ENCODE results near the gene FAM83C. TPM values are rescaled to one million over a fixed set of nuclear protein-coding genes. Genes with fewer than 3 reads are reported as not detected.

The FAM83C gene
- total RNA-seq: not detected in 2 replicates

GRCh38 chr20:35291654-35292503 is at the start of gene FAM83C:
Gene FAM83C (minus strand): TSS chr20:35292425. CDS start chr20:35292304, 121 bp downstream.
- intact Hi-C loops (cut with micrococcal nuclease): no loop called here

- intact Hi-C loops (cut with micrococcal nuclease): no loop called here
Measured at GRCh38 chr20:35341366-35342028, 49.3 kb upstream of the FAM83C start.

GRCh38 chr20:35340436-35340835 is 48.2 kb upstream of the FAM83C start:
- intact Hi-C loops (cut with micrococcal nuclease): no loop called here

GRCh38 chr20:35339636-35340035 is 47.4 kb upstream of the FAM83C start:
- intact Hi-C loops (cut with micrococcal nuclease): no loop called here

DNA sequence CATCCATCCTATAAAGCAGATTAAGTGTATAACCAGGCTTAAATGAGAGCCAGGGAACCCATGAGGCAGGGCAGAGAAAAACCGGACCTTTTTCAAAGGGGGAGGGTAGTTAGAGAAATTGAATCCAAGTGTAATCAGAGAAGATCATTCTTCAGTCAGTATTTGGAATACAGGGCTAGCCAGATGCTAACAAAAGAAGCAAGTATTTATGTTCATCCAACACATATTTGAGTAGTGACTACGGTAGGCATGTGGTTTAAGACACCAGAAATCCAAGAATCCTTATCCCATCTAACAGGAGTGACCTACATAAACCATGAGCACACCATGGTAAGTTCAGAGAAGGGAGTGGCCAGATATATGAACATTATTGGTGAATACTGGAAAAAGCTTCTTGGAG is 46.8 kb upstream of the FAM83C start:
- intact Hi-C loops (cut with micrococcal nuclease): no loop called here

DNA sequence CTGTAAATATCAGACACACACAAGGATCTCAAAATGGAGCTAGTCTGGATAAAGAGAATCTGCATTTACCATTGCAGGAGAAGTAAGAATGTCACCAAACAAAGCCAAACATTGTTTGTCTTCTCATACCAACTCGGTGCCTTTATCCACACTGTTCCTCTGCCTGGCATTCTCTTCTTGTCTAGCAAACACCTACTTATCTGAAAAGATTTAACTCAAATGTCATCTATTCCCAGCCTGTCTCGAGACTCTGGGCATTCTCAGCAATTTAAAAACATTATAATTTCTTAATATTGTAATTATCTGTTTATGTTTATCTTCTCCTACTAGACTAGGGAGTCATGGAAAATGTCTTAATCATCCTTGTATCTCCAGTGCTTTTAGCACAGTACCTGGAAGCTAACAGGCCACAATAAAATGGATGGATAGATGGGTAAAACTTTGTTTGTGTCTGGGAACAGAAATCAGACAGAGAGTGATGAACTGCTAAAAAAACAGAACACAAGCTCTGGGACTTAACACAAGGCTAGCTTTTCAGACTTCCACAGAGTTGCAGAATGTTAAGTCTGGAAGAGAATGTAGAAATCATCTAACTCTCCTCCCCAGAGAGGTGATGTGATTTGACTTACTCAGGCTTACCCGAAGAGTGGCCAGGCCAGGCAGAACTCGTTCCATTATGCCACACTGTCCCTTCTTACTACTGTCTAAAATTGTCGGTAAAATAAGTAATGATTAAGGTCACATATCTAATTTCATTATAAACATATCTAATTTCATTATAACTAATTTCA is 42.3 kb upstream of the FAM83C start:
- intact Hi-C loops (cut with micrococcal nuclease): no loop called here

DNA sequence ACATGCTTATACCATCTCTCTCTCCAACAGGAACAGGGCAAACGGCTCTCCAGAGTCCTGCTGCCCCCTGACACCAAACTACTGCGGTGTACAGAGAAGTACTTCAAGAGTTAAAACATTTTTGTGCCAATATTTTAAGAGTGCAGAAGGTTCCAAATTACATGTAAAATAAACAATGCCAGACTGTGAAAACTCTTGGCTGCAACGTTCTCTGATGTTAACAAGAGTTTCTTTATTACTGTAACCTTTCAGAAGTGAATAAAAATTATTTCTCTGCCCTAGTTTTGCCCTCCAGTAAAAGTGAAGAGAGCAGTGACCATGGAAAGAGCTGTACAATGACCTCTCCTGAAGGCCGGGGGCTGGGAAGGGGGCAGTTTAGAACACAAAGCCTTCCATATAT is 41.4 kb upstream of the FAM83C start:
- intact Hi-C loops (cut with micrococcal nuclease): no loop called here

DNA sequence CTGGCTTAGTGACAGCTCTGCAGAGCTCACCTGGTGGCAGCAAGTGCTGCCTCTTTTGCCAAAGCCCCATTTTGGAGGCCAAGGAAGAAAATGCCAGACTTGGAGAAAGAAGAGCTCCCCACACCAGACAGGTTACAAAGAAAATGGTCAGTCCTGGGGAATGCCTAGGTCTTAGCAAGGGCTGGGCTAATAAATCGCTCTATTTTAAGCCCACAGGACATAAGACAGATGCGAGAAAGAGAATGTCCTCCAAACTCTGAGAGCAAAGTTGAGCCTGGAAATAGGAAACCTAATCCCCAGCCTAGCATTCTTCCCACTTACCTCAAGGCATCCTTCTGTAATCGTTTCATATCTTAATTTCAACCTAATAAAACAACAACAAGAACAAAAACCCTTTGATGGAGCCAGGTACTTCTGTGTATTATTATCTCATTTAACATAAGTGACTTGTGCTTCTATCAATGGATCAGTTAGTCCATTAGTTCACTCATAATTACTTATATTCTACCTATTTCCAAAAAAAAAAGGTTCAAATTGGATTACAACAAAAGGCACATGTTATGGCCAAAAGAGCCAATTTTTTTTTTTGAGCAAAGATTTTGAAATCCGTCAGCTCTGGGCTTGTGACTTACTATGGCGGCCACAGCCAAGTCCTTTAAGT is 40.4 kb upstream of the FAM83C start:
- intact Hi-C loops (cut with micrococcal nuclease): no loop called here

DNA sequence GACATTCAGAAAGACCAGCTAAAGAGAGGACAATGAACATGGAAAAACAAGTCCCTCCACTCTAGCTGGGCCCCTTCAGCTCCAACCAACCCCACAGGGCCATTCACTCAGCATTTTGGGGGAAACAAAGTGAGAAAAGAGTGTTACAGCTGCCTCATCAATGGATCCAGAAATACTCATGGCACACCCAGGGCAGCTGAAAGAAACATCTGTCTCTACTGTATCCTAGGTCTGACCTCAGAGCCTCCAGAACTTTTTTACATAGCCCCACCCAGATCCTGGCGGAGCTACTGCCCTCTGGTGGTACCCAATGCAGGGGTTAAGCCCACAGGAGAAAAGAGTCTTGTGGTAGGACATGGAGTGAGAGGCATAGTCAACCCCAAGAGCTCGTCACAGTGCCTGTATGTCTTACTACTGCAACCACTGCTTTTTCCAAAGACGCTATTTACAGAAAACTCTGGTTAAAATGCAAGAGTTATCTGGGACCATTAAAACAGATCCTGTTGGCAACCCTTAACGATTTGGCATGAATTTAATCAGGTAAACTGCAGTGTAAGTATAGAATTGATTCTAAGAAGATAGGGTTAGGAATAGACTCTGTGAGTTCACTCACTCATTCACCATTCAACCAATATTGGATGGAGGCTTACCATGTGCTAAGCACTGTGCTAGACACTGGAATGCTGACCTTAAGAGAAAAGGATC is 37.4 kb upstream of the FAM83C start:
- intact Hi-C loops (cut with micrococcal nuclease): loop anchor here (1.0 kb wide), 1 partner anchor 25 kb away; no protein-coding TSS in a partner anchor

DNA sequence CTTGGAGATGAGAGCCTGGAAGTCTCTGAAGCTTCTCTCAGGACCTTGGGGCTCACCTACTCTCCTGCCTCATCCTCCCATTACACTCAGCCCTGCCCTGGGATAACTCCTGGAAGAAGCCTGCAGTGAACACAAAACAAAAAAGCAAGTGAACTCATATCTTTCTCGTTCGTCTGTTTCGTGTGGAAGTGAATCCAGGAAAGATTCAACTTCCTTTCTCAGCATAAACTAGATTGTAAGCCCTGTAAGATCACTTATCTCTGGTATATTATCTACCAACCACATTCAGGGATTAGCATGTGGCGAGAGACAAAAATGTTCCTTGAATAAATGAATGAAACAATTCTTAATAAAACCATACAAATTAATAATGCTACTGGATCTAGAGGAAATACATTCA is 36.5 kb upstream of the FAM83C start:
- intact Hi-C loops (cut with micrococcal nuclease): loop anchor here (1.0 kb wide), 1 partner anchor 24 kb away; no protein-coding TSS in a partner anchor

DNA sequence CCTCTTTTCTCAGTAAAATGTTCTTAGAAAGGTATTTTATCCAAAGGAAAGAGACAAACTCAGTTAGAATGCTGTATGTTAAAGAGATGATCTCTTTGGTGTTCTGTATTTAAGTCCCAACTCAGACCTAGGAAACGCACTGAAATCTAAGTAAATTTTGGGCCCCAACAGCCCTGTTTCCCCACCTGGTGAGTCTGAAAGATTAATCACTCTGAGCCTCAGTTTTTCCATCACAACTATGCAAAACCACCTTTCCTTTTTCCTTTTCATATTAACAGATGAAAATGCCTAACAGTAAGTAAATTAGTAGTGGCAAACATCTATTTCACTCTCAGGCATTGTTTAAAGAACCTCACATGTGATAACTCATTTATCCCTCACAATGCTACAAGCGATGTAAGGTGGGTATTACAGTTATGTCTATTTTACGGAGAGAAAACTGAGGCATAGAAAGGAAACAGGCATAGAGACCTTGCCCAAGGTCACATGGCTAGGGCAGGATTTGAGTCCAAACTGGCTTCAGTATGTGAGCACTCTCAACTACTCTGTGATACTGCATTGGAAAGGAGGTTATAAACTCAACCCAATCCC is 36.0 kb upstream of the FAM83C start:
- intact Hi-C loops (cut with micrococcal nuclease): no loop called here

DNA sequence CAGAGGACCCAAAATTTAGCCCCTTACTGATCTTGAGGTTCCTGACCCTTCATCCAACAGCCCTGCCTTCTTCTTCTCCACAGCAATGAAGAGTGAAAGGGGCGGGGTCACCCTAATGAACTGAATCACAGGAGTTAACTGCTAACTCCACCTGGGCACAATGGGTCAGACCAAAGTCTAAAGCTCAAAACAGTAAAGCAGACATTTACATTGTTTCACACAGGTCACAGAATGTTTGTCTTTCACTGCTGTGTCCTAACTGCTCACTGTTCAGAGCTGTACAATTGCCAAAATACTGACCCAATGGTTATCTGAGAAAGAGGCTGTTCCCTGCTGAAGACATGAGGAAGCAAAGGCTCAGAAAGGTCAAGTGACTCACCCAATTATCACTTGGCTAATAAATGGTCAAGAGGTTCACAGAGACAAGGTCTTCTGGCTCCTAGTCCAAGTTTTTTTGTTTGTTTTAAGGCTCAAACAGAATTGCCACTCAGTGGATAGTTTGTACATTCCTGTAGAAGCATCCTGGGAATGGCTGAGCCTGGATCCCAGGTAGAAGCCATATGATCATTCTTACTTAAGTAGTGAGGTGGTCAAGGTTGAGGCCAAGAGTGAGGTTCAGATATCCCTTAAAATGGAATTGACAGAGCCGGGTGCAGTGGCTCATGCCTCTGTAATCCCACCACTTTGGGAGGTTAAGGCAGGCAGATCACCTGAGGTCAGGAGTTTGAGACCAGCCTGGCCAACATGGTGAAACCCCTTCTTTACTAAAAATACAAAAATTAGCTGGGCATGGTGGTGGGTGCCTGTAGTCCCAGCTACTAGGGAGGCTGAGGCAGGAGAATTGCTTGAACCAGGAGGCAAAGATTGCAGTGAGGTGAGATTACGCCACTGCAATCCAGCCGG is 35.1 kb upstream of the FAM83C start:
- intact Hi-C loops (cut with micrococcal nuclease): no loop called here

DNA sequence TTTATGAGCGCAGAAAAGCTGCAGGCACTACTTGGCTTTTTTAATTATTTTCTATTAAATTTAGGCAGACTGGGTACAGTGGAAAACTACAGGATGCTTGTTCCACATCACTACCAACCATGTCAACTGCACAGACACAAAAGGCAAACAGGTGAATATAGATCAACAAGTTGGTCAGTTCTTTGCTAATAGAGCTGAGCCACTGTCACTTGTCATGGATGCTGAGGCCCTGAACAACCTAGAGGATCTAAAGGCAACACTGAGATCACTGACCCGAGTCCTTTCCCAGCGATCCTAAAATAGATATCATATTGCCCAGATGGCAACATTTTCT is 34.5 kb upstream of the FAM83C start:
- intact Hi-C loops (cut with micrococcal nuclease): no loop called here

GRCh38 chr20:35326021-35326739 is 34.0 kb upstream of the FAM83C start:
- intact Hi-C loops (cut with micrococcal nuclease): no loop called here

DNA sequence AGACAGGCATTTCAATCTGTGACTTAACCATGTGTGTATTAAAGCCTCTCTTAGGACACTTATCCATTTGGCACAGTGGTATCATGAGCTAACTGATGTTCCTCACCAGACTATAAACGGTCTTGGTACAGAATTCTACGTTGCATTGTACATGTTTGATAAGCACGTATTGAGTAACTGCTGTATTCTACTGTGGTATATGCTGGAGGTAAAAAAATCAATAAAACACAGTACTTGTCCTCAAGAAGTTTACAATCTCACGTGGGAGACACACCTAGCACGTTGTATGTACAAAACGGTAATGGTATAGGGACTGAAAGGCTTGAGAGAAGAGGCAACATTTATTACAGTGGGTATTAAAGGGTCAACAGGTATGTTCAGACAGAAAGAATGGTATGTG is 33.2 kb upstream of the FAM83C start:
- intact Hi-C loops (cut with micrococcal nuclease): no loop called here

GRCh38 chr20:35320396-35321126 is 28.3 kb upstream of the FAM83C start:
- intact Hi-C loops (cut with micrococcal nuclease): loop anchor here (2.0 kb wide), 1 partner anchor 14 kb away; no protein-coding TSS in a partner anchor

DNA sequence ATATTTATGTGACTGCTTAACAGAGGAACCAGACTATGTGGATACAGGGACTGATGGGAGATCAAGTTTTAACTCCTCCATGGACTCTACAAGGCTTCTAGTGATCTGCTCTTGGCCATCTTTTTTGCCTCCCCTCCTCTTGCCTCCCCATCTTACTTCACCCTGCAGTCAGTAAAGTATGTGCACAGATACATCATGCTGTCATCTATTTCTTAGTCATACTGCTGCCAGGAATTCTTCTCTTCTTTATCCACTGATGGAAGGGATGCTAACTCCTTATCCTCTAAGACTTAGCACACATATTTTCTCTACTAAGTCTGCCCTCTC is 27.6 kb upstream of the FAM83C start:
- intact Hi-C loops (cut with micrococcal nuclease): loop anchor here (2.0 kb wide), 1 partner anchor 13 kb away; no protein-coding TSS in a partner anchor

Data from T-helper 1 cell treated with Interleukin-12 subunit alpha and Interleukin-12 subunit beta and Interleukin-4 antibody, amounts not matched to agents 30 ng/mL and 1 ng/mL, for 36 hours (primary cell).